Stimulated activated naive CD8-positive, alpha-beta T cell treated with anti-CD3 and anti-CD28 coated beads, Interleukin-15, Interleukin-2, amounts not matched to agents 100 U/mL and 50 U/mL, for 24 hours (primary cell): Measurements from ENCODE around the gene NOTCH1.

Experiments
- ATAC-seq: fragments of 150-1000 bp; cut with Tn5 transposase; one replicate; pipeline ENCODE4 v1.10.0; 2021
- DNase-seq: peaks from one replicate; pipeline ENCODE4 v3.0.0; 2021

Gene NOTCH1

DNA sequence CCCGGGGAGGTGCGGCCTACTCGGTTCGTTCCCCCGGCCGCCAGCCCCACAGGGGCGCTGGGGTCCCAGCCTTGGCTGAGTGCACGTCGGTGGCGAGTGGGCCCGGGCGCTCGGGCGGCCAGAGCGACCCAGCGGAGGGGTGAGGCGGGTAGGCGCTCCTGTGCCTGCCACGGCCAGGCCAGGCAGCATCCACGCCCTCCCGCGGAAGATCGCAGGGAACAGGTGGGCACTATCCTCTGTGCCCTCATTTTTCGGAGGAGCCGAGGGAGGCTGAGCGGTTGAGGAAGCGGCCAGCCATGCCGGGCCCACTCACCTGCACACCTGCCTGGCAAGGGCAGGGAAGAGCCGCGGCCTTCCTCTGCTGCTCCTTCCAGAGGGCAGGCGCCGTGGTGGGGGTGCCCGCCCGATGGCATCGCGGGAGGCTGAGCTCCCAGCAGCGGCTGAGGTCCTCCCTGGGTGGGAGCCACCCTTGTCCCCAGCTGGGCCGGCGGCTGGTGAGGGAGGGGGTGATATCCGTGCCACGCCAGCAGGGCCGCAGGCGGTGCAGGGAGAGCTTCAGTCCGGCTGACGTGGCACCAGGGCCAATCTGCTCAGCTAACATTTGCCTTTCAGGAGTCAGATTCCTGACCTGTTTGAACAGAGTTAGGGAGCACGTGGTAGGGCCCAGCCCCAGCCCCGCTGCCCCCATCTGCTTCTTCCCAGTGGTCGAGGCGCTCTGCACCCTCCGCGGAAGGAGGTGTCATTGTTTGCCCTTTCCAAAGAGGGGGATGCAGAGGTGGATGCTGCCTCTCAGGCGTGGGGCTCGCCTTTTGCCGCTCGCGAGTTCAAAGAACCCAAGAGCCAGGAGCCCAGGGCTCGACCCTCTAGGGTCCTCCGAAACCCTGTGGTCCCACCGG, 61.4 kb downstream of the NOTCH1 start:
- DNase-seq (no peak), ATAC-seq (no peak)

DNA sequence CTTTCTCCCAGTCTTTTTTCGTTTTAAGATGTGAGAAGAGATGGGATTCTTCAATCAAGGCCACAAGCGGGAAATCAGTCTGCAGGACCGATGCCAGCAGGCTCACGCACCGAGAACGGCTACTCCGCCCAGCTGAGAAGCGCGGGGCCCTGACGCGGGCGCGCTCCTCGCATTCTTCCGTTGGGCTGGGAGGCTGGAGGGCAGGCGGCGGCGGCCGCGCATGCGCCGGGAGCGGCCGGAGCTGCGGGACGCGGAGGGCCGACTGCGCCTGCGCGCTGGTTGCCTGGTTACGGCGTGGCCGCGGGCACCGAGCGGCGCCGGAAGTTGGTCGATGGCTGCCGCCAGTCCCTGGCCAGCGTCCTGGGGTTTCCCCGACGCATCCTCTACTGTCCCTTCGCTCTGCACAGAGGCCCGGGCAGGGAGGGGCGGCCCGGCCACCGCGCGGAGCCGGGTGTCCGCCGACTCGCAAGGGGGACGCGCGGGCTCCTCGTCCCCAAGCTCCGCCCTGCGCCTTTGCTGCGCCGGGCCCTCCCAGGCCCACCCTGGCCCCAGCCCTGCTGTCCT, 62.2 kb downstream of the NOTCH1 start:
- DNase-seq: peak; percentile 99
- peak; percentile 65 for ATAC-seq

DNA sequence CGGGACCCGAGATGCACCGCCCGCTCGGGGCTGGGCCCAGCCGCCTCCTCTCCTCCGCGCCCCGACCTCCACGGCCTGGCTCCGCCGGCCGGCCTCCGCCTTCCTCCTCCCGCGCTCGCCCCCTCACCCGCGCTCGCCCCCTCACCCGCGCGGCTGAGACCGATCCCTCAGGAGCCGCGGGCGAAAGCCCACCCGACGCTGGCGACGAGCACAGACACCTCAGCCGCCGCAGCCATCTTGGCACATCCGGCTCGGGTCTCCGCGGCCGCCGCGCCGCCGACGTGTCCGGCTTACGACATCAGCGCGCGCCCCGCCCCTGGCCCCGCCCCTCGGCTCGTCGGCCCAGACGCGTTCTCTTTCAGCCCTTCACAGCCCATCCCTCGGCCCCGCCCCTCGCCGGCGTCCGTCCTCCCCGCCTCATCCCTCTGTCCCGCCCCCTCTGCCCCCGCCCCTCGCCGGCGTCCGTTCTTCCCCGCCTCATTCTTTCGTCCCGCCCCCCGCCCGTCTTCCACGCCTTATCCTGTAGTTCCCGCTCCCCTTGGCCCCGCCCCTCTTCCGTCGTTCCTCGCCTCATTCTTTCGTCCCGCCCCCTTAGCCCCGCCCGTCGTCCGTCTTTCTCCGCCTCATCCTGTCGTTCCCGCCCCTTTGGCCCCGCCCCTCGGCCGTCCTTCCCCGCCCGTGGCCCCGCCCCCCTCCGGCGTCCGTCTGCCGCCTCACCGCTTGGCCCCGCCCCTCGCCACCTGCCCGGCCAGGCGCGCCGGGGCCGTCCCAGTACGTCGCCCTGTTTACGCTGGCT, 62.9 kb downstream of the NOTCH1 start, which contains the start of gene SEC16A:
Gene SEC16A, minus strand, starts transcription at position 248 of the 796 bp plus-strand sequence. CDS start 5,425 bp downstream, outside the sequence.
- DNase-seq: peak; percentile 100
- peak; percentile 78 for ATAC-seq

DNA sequence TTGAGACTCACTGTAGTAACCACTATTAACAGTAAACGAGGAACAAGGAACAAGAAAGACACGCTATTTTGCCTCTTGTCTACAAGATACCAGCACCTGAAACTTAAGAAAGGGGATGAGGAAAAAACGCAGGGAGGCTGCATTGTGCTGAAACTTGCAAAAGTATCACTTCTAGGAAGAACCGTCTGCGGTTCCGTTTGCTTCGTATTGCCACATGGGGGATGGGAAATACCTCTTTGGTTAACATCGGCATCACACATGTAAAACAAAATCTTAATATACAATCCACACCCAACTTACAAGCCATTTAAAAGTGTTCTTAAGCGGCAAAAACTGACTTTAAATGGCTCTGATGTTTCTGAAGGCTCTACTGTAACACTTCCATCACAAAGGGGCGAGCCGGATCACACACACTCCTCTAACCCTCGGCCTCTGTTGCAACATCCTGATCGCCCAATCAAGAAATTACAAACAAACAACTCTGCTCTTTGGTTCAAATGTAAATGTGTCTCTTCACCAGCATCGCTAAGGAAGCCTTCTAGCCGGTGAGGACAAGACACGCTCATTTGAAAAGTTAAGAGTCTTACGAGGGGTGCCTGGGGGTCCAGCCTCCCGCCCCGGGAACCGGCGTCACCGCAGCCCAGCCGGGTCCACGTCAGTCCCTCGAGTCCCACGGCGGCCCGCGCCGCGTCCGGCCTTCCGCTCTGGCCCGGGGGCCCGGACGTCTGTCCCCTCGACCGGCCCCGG, 63.6 kb downstream of the NOTCH1 start:
- DNase-seq: peak; percentile 30
- ATAC-seq: no peak

DNA sequence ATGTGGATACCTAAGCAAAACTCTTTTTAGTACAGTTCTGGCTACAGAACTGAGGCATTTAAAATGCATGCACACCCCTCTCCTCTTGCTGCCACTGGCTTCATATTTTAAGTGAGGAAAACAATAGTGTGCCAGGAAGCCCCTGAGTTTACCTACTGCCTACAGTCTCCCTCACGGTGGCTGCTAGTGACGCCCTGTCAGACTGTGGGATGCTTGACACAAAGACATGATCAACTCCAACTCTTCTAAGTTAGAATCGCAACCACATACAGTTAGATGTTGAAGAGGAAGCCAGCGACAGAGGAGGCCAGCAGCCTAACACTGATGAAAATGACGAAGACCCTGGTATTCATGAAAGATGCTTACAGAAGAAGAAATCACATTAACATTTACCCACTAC, 64.3 kb downstream of the NOTCH1 start:
- DNase-seq: no peak
- ATAC-seq: no peak

DNA sequence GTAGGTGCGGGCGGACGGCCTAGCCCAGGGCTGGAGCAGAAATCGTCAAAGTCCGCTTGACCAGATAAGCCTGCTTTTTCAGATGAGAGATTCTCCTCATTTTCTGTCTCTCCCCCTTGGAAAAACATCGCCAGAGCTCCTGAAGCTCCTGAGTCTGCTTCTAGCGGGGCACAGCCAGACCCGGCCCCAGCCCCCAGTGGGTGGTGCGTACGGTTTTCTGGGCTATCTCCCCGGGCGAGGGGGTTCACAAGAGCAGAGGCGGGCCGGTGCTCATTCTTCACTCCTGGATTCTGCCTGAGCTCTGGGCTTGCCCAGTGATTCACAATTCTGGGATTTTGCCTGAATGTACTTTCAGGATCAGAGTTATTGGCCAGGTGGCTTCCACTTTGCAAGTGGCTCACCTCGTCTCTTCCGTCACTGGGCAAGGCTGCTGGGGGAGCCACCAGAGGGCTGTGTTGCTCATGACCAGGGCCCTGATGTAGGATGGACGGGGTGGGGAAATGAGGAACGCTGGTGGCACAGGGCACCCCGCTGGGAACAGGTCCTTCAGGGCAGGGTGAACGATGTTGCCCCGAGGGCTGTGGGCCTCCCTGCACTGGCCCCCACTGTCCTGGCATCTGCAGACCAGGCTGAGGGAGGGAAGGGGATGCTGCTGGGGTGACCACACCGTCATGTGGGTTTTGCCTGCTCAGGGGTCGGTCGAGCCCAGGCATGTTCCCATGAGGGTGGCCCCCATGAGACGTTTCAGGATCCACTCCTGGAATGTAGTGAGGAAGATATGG, 69.3 kb downstream of the NOTCH1 start:
- ATAC-seq (no peak), DNase-seq (no peak)

DNA sequence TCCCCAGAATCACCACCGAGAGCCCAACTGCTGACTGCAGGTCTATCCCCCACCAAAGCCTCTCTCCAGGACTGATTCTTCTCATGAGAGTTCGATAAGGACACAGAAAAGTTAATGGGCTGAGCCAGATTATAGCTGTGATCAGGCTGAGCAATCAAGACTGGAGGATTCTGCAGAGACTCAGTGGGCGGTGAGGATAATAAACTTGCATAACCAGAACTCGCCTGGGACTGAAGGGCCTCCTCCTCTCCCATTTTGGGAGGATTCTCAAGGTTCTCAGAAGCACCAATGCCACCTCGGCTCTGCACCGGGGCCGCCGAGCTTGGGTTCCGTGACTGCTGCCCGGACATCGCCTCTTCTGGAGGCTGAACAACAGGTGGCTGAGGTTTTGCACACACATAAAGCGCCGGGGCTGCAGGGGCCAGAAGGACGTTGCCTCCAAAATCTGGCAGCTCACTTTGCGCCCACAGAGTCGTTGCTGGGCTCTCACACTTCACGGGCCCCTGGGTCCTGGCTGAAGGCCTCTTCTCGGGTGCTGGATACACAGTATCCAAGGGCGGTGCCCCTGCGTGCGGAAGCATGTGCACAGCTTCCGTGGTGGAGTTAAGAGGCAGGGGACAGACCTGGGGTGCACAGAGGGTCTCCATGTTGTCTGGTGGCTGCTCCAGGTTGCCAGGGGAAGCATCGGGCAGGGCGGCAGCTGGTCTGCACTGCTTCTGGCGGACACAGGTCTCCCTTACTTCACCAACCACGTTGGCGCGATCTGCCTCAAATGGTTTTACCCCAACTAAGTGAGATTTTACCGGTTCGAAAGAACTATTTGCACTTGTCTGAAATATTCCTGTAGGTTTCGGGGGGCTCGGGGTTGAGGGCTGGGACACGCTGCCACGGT, 70.6 kb downstream of the NOTCH1 start:
- no peak for ATAC-seq
- no peak for DNase-seq

DNA sequence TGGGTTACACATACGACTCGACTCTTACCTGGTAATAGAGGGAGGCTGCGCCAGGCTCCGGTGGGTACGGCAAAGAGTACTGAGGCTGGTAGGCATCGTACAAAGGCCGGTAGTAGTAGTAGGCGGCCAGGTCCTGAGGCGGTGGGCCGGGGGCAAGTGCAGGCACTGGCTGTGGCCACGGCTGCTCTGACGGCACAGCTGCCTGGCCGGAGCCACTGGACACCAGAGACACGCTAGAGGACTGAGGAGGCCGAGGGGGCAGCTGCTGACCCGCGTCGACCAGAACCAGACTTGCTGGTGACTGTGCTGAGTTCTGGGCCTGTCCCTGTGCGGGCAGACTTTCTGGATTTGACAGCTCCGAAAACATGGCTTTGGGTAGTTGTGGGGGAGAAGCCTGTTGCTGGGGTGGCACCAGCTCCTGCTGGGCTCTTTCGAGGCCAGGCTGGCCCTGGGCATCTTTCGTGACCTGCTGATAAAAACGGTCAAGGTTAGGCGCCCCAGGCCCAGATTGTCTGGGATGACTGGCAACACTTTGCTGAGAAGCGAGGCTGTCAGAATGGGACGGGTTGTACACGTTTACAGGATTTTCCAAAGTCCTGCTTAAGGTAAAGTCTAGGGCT, 71.7 kb downstream of the NOTCH1 start:
- ATAC-seq (no peak), DNase-seq (no peak)

DNA sequence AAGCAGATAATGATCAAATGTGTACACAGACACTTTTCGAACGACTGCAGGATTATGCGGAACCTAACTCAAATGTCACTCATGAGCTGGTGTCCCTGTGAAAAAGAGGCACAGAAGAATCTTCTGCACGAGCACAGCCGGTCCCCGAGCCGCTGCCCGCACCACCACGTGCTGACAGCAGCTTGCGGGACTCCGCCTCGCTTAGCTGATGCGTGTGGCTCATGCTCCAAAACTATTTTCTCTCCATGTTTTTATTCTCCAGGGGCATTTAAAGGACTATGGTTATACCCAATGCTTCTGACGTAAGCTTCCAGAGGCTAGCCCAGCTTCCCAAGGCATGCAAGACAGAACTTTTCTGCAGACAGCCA, 72.5 kb downstream of the NOTCH1 start:
- no peak for ATAC-seq

DNA sequence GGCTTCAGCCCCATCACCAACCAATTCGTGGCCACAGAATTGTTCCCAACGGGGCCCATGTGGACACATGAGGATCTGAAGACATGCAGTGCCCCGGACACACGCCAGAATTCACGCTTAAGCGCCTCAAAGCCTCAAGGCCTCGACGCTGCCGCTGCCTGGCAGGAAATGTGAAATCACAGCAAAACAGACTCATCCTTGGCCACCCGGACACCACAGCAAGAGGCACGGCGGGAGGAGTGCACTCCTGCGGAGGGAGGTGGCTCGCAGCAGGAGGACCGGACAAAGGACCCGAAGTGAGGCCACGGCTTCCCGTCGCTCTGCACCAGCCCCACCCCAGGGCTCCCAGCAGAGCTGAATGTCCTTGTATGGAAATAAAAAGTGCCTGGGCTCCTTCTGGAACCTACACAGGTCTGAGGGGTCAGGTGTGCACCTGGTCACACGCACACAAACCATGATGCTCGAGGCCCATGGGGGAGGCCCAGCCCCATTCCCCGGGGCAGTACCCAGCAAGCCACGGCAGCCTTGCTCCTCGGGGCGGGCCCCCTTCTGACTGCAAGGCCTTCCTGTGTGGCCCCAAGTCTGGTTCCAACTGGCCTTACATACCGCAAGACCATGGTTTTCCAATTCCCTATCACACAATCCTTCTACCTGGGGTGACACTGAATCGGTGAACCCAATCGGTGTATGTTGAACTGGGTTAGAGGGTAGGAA, 73.1 kb downstream of the NOTCH1 start:
- DNase-seq (no peak), ATAC-seq (no peak)

More for the DNA sequence above, 72.5 kb downstream of the NOTCH1 start:
- no peak for DNase-seq

DNA sequence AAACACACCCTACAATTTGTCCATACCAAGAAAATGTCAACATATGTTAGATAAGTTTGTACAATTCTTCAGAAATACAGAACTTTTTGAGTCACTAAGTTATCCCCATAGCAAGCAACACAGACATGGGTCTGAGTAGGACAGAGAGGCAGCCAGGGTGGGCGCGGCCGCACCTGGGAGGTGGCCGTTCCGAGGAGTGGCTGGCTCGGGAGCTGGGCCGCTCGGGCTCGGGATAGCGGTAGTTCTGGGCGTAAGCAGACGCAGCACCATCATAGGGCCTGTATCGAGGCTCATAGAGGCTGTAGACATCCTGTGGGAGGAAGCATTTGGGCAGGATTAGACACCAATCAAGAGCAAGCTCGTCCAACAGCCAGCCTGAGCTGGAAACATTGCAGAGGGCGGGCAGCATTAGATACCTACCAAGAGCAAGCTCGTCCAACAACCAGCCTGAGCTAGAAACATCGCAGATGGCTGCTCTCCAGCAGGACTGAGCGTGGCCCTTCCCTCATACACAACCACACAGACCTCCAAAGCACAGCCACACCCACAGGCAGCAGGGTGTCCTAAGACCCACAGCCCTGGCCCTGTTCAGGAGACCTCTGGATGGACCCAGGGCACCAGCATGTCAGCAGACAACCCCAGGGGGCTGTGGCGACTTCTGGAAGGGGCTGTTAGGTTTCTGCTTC, 73.9 kb downstream of the NOTCH1 start:
- ATAC-seq (no peak), DNase-seq (no peak)

DNA sequence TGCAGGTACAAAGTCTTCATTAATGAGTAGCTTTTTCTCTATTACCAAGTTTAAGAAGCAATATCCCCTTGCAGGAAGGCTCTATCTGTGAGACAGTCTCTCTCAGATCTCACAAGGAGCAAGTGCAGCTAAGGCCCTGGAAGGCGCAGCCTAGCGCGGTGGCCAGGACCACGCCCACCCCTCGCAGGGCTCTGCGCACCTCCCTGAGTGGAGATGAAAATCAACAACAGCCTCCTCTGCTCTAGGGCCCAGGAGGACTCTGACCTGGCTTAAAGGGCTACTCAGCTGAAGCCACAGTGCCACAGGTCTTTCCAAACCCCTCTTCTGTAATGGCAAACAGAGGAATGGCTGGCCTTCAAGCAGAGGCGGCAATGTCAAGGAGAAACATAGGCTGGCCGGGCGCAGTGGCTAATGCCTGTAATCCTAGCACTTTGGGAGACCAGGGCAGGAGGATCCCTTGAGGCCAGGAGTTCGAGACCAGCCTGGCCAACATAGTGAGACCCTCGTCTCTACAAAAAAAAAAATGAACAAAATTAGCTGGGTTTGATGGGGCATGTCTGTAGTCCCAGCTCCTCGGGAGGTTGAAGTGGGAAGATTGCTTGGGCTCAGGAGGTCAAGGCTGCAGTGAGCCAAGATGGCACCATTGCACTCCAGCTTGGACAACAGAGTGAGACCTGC, 74.9 kb downstream of the NOTCH1 start:
- ATAC-seq (no peak), DNase-seq (no peak)

DNA sequence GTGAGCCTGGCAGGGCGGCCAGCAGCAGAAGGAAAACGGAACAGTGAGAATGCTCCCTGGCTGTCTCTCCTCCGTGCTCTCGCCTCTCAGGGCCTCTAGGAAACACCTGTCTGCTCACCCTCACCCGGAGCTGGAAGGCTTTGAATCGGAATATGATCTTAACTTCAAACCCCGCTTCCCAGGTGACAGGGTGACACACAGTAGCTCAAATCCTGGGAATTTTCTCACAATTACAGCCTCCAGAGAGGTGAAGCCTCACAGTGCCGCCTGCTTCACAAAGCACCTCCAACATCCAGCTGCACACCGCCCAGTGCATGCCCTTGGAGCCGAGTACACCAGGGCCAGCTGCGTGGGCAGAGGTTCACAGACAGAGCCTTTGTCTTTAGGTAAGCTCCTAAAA, 75.5 kb downstream of the NOTCH1 start:
- no peak for ATAC-seq
- DNase-seq: no peak

DNA sequence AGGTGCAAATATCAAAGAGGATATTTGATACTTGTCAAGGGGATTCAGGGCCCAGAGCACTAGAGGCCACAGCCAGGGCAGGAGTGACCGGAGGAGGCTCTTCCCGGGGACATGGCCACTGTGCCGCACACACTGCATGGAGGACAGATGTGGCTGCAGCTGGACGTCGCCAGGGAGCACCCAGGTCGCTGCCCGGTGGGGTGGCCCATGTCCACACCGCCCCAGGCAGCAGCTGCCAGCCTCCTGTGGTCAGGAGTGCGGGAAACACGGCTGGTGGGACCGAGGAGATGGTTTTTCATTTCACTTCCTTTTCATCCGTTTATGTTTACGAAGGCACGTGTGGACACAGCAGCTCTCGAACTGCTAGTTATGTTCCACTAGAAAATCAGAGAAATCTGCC, 78.1 kb downstream of the NOTCH1 start:
- no peak for DNase-seq
- no peak for ATAC-seq

DNA sequence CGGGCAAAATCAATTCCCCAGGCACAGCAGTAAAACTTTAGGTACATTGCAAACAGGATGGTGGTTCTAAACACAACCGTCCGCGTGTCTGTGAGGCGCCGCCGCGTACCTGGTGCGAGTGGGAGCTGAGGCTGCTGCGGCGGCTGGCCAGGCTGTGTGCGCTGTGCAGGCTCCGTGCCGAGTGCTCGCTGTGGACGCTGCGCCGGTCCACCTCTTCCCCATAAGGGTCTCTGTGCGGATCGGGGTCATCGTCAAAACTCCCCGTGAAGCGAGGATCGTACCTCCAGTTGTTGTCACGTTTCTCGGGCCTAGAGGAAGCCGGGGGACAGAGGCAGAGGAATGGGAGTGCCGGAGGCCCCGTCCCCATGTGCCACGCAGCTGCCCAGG, 79.7 kb downstream of the NOTCH1 start:
- DNase-seq (no peak), ATAC-seq (no peak)

DNA sequence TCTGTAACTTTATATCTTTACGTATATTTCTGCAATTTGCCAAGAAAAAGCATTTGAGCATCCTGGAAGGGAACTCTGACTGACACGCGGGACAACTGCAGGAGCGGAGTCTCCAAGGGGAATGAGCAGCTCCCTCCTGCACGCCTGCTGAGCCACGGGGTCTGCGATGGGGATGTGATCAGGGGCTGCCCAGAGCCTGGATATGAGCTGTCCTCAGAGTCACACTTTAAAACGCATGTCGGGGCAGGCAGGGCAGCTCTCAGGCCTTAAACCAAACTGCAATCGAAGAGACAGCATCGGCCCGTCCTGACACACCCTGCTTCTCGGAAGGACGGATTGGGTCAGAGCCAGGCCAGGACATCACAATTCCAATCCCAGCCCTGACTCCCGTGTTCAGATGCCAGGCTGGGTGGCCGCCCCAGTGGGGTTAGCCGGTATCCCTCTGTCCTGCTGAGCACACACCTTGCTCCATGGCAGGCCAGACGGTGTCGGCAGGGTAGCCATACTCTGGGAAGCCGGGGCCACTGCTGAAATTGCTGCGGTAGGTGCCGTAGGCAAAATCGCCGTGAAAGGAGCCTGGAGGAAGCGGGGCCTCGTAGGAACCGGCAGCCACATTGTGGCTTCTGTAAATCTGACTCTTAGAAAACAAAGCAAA, 80.2 kb downstream of the NOTCH1 start:
- DNase-seq (no peak), ATAC-seq (no peak)

DNA sequence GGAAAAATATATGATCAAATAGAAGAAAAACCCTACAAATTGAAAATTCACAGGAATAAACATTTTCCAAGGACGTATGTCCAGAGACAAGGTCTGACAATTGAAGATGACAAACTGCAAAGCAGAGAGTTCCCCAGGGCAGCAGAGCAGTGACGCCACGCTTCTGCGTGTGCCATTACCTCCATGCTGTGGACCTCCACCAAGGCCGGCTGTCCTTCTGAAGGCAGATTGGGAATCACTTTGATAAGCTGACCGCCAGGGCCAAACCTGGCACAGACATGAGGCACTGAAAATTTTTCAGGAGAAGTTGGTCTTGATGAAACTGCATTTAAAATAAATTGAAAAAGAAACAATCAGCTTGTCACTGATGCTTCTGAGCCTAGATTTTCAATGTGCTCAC, 81.6 kb downstream of the NOTCH1 start:
- DNase-seq: no peak
- no peak for ATAC-seq

DNA sequence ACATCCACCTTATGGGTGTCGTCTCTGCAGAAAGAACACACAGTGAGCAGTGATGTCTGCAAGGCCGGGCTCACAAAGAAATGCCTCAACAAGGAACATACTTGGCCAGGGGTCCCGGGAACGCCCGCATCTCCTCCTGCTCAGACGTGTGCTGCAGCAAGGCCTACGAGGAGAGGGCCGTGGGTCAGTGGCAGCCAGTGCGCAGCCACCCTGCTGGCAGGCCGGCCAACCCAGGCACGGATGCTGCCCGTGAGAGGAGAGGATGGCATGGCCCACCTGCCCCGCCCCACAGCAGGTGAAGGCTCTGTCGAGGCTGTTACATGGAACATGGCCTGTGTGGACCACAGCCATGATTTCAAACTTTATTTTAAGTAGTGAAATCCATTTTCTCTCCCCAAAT, 82.3 kb downstream of the NOTCH1 start:
- DNase-seq (no peak), ATAC-seq (no peak)
